Liver (tissue), 3 donors: ENCODE results near the gene KLF12.

Experiments used
- EGR1 ChIP-seq, 2 donors: IDR thresholded peaks; 2 replicates each; pipeline ENCODE4 v1.6.1; 2016 to 2018; ENCODE audit warnings: antibody characterized with exemption in 2 of 2, low read depth in 2 of 2
- HNF4G ChIP-seq: IDR thresholded peaks from 2 replicates; pipeline ENCODE4 v1.6.1; 2016; ENCODE audit warnings: antibody characterized with exemption
- JUND ChIP-seq, 2 donors: IDR thresholded peaks; 2 replicates each; pipeline ENCODE4 v1.6.1; 2016; ENCODE audit warnings: antibody characterized with exemption in 2 of 2
- RAD21 ChIP-seq, 2 donors: IDR thresholded peaks; 2 replicates each; pipeline ENCODE4 v1.6.1; 2016; ENCODE audit warnings: antibody characterized with exemption in 2 of 2, mild to moderate bottlenecking in 2 of 2
- SP1 ChIP-seq: IDR thresholded peaks from 2 replicates; pipeline ENCODE4 v1.6.1; 2018; ENCODE audit warnings: antibody characterized with exemption, mild to moderate bottlenecking
- TAF1 ChIP-seq: conservative IDR thresholded peaks from 2 replicates; pipeline ENCODE4 v1.6.1; 2016; ENCODE audit warnings: antibody characterized with exemption, mild to moderate bottlenecking
- YY1 ChIP-seq: IDR thresholded peaks from 2 replicates; pipeline ENCODE4 v1.6.1; 2016; ENCODE audit warnings: antibody characterized with exemption, mild to moderate bottlenecking
- TF ChIP-seq, protein P1 (sequence below): fragments of 150-350 bp; IDR thresholded peaks from 2 replicates; pipeline ENCODE4 v1.5.1; 2017; ENCODE audit warnings: improper control_type of control experiment, low read depth, low read length; ENCODE audit not compliant: missing input control
- TF ChIP-seq, protein P2 (sequence below): IDR thresholded peaks from 2 replicates; pipeline ENCODE4 v1.6.1; 2016; ENCODE audit warnings: antibody characterized with exemption, mild to moderate bottlenecking
- TF ChIP-seq, protein P3 (sequence below): IDR thresholded peaks from 2 replicates; pipeline ENCODE4 v1.6.1; 2016; ENCODE audit warnings: antibody characterized with exemption
- TF ChIP-seq, protein P4 (sequence below): IDR thresholded peaks from 2 replicates; pipeline ENCODE4 v1.6.1; 2016; ENCODE audit warnings: antibody characterized with exemption
- TF ChIP-seq, protein P5 (sequence below): IDR thresholded peaks from 2 replicates; pipeline ENCODE4 v1.6.1; 2016; ENCODE audit warnings: antibody characterized with exemption
- donor health status: healthy.
- donor health status: healthy.

DNA sequence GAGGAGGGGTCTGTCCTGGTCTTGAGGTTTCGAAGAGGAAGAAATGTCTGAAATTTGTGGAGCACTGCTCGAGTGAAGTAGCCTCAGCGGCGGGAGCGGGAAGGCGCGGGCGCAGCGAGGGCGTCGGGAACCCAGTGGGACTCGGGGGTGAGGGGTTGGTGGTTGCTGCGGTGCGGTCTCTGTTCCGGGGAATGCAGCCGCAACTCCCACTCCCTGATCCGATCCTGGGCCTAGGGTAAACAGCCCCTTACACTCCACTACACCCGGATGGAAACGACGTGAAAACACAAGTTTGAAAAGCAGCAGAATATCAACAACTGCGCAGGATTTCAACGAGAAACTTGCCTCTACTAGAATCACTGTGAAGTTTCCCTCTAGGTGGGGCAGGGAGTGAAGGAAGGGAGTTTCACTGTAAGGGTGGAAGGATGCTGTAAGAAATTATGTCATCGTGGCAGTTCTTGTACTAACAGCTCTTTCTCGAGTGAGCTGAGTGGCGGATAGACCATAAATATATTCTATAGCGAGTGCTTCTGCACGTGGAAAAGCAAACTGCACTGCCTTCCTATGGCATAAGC is 2.0 kb upstream of the KLF12 start:
- no peak for TF ChIP-seq TAF1
- TF ChIP-seq, protein P1, sequence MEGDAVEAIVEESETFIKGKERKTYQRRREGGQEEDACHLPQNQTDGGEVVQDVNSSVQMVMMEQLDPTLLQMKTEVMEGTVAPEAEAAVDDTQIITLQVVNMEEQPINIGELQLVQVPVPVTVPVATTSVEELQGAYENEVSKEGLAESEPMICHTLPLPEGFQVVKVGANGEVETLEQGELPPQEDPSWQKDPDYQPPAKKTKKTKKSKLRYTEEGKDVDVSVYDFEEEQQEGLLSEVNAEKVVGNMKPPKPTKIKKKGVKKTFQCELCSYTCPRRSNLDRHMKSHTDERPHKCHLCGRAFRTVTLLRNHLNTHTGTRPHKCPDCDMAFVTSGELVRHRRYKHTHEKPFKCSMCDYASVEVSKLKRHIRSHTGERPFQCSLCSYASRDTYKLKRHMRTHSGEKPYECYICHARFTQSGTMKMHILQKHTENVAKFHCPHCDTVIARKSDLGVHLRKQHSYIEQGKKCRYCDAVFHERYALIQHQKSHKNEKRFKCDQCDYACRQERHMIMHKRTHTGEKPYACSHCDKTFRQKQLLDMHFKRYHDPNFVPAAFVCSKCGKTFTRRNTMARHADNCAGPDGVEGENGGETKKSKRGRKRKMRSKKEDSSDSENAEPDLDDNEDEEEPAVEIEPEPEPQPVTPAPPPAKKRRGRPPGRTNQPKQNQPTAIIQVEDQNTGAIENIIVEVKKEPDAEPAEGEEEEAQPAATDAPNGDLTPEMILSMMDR: no peak
- TF ChIP-seq RAD21 (IDR thresholded peaks at IDR 0.05): no peak
- TF ChIP-seq, protein P2, sequence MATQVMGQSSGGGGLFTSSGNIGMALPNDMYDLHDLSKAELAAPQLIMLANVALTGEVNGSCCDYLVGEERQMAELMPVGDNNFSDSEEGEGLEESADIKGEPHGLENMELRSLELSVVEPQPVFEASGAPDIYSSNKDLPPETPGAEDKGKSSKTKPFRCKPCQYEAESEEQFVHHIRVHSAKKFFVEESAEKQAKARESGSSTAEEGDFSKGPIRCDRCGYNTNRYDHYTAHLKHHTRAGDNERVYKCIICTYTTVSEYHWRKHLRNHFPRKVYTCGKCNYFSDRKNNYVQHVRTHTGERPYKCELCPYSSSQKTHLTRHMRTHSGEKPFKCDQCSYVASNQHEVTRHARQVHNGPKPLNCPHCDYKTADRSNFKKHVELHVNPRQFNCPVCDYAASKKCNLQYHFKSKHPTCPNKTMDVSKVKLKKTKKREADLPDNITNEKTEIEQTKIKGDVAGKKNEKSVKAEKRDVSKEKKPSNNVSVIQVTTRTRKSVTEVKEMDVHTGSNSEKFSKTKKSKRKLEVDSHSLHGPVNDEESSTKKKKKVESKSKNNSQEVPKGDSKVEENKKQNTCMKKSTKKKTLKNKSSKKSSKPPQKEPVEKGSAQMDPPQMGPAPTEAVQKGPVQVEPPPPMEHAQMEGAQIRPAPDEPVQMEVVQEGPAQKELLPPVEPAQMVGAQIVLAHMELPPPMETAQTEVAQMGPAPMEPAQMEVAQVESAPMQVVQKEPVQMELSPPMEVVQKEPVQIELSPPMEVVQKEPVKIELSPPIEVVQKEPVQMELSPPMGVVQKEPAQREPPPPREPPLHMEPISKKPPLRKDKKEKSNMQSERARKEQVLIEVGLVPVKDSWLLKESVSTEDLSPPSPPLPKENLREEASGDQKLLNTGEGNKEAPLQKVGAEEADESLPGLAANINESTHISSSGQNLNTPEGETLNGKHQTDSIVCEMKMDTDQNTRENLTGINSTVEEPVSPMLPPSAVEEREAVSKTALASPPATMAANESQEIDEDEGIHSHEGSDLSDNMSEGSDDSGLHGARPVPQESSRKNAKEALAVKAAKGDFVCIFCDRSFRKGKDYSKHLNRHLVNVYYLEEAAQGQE: no peak
- TF ChIP-seq, protein P3, sequence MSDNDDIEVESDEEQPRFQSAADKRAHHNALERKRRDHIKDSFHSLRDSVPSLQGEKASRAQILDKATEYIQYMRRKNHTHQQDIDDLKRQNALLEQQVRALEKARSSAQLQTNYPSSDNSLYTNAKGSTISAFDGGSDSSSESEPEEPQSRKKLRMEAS: no peak
- TF ChIP-seq, protein P4, sequence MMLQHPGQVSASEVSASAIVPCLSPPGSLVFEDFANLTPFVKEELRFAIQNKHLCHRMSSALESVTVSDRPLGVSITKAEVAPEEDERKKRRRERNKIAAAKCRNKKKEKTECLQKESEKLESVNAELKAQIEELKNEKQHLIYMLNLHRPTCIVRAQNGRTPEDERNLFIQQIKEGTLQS: no peak
- peak; percentile 2 for TF ChIP-seq YY1
- TF ChIP-seq, protein P5, sequence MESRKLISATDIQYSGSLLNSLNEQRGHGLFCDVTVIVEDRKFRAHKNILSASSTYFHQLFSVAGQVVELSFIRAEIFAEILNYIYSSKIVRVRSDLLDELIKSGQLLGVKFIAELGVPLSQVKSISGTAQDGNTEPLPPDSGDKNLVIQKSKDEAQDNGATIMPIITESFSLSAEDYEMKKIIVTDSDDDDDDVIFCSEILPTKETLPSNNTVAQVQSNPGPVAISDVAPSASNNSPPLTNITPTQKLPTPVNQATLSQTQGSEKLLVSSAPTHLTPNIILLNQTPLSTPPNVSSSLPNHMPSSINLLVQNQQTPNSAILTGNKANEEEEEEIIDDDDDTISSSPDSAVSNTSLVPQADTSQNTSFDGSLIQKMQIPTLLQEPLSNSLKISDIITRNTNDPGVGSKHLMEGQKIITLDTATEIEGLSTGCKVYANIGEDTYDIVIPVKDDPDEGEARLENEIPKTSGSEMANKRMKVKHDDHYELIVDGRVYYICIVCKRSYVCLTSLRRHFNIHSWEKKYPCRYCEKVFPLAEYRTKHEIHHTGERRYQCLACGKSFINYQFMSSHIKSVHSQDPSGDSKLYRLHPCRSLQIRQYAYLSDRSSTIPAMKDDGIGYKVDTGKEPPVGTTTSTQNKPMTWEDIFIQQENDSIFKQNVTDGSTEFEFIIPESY: no peak
- TF ChIP-seq HNF4G: no peak
- TF ChIP-seq SP1: no peak
- TF ChIP-seq JUND (IDR thresholded peaks at IDR 0.05): no peak
- TF ChIP-seq EGR1 (IDR thresholded peaks at IDR 0.05; ENCODE audit: low read depth in 2 of 2): no peak
